DND-41 (cell line): ENCODE measurements around the gene CRTC3.

Source experiments
- ATAC-seq: fragments of 200-7000 bp; cut with Tn5 transposase; 3 replicates; pipeline ENCODE4 v1.9.1; 2021; ENCODE audit warnings: low read depth; ENCODE audit not compliant: insufficient read depth
- DNase-seq: peaks from one replicate; pipeline ENCODE4 v3.0.0-alpha.2; 2020
- H2AFZ ChIP-seq: 2 replicates; pipeline ENCODE4 v1.6.0; 2012; ENCODE audit warnings: low read depth, low read length
- H3K27ac ChIP-seq: 2 replicates; pipeline ENCODE4 v1.5.1; 2012; ENCODE audit warnings: low read length, inconsistent platforms
- H3K27me3 ChIP-seq: fragments of 200-600 bp; sonication (generic); 2 replicates; pipeline ENCODE4 v1.6.0; 2012; ENCODE audit warnings: low read length, mild to moderate bottlenecking, inconsistent platforms; ENCODE audit not compliant: insufficient read depth, poor library complexity
- H3K36me3 ChIP-seq: 2 replicates; pipeline ENCODE4 v1.5.1; 2012; ENCODE audit warnings: low read length, inconsistent platforms; ENCODE audit not compliant: insufficient read depth
- H3K4me1 ChIP-seq: 2 replicates; pipeline ENCODE4 v1.5.1; 2012; ENCODE audit warnings: mild to moderate bottlenecking, low read length; ENCODE audit not compliant: insufficient read depth
- H3K4me2 ChIP-seq: 2 replicates; pipeline ENCODE4 v1.6.0; 2012; ENCODE audit warnings: mild to moderate bottlenecking, moderate library complexity, low read length, inconsistent platforms; ENCODE audit not compliant: insufficient read depth
- H3K4me3 ChIP-seq, 2 experiments: fragments of 200-600 bp in 1 of 2; shearing (Covaris generic) in 1 of 2; 2 replicates each; pipeline ENCODE4 v1.5.1; 2012 to 2016; ENCODE audit warnings: inconsistent platforms in 2 of 2, low read length in 2 of 2, mild to moderate bottlenecking in 2 of 2, low read depth in 1 of 2, moderate library complexity in 1 of 2
- H3K79me2 ChIP-seq: 2 replicates; pipeline ENCODE4 v1.6.0; 2012; ENCODE audit warnings: low read length, inconsistent platforms; ENCODE audit not compliant: insufficient read depth
- H3K9ac ChIP-seq: 2 replicates; pipeline ENCODE4 v1.6.0; 2012; ENCODE audit warnings: low read depth, mild to moderate bottlenecking, inconsistent platforms, low read length, moderate library complexity
- H3K9me3 ChIP-seq: 2 replicates; pipeline ENCODE4 v1.5.1; 2012; ENCODE audit warnings: low read length, moderate library complexity, mild to moderate bottlenecking, inconsistent platforms; ENCODE audit not compliant: insufficient read depth, severe bottlenecking
- H4K20me1 ChIP-seq: 2 replicates; pipeline ENCODE4 v1.6.0; 2012; ENCODE audit warnings: low read length; ENCODE audit not compliant: insufficient read depth
- EZH2 ChIP-seq: IDR thresholded peaks from 3 replicates; pipeline ENCODE4 v1.6.1; 2012; ENCODE audit warnings: borderline replicate concordance, low read depth, mild to moderate bottlenecking, moderate library complexity, low read length, inconsistent platforms; ENCODE audit not compliant: severe bottlenecking
- TF ChIP-seq, protein P1 (sequence below): IDR thresholded peaks from 2 replicates; pipeline ENCODE4 v1.5.1; 2012; ENCODE audit warnings: borderline replicate concordance, low read length, moderate library complexity, mild to moderate bottlenecking; ENCODE audit not compliant: poor library complexity, severe bottlenecking; ENCODE audit errors: extremely low read depth

CRTC3 gene

DNA sequence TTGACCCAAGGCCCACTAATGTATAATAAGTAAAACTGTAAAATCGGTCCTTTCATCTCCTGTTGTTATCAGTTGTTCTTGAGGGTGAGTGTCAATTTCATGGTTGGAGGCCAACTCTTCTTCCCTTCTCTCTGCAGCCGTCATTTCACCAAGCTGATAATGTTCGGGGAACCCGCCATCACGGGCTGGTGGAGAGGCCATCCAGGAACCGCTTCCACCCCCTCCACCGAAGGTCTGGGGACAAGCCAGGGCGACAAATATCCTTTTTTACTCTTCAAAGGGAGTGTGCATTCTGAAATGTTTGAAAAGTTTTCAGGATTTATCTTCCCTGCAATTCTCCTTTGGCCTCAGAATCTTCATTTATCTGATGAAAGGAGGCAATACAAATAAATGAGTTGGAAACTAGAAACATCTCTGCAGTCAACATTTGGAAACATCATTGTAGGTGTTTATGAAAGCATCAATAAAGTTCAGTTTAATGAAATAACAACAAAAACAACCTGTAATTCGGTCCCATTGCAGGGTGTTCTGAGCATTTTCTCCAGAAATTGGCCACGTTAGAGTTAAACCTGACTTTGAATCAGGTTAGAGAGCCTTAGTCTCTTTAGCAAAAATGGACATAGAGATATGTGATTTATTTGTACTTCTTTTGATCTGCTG lies 63.9 kb downstream of the CRTC3 start:
- Histone ChIP-seq H3K27me3 (no peaks in the 10 kb centered on the region), H3K9me3 (no peaks in the 10 kb centered on the region), H3K27ac (peak overlapping the region; percentile 84), H3K4me1 (peaks cover 36% of the 10 kb centered on the region), H3K4me2 (peak overlapping the region; percentile 69), H3K36me3 (peaks cover 5% of the 10 kb centered on the region; the same call in 1 of the 2 replicates), H3K9ac (peak overlapping the region; percentile 50), H3K79me2 (peaks cover 3% of the 10 kb centered on the region; the same call in 1 of the 2 replicates), H2AFZ (0 out of 2 replicates have a peak overlapping the region, but pooled peaks have one; percentile 76), H4K20me1 (no peaks in the 10 kb centered on the region), H3K4me3 (no peak overlapping the region)
- ATAC-seq (no peak), DNase-seq (no peak)
- TF ChIP-seq EZH2 = no peak
- TF ChIP-seq, protein P1, sequence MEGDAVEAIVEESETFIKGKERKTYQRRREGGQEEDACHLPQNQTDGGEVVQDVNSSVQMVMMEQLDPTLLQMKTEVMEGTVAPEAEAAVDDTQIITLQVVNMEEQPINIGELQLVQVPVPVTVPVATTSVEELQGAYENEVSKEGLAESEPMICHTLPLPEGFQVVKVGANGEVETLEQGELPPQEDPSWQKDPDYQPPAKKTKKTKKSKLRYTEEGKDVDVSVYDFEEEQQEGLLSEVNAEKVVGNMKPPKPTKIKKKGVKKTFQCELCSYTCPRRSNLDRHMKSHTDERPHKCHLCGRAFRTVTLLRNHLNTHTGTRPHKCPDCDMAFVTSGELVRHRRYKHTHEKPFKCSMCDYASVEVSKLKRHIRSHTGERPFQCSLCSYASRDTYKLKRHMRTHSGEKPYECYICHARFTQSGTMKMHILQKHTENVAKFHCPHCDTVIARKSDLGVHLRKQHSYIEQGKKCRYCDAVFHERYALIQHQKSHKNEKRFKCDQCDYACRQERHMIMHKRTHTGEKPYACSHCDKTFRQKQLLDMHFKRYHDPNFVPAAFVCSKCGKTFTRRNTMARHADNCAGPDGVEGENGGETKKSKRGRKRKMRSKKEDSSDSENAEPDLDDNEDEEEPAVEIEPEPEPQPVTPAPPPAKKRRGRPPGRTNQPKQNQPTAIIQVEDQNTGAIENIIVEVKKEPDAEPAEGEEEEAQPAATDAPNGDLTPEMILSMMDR = no peak

DNA sequence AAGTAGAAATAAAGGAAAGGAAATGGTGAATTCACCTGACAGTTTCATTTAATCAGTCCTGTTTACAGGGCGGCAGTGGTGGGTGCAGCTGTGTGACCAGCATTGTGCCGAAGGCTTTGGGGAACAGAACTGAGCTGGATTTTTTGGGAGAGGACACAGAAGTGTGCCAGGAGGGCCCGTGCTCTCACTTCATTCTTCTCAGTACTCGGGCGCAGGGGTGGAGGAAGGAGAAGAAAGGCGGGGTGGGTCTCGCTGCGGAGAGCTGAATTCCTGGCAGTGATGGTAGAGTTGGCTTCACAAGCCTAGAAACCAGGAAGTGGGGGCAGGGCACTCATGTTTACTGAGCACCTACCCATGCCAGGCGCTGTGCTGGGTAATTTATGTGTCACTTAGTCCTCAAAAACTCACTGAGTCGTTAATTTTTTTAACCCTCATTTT lies 64.6 kb downstream of the CRTC3 start:
- DNase-seq (peak; percentile 83), ATAC-seq (peak; percentile 95)
- H3K9me3 ChIP-seq = no peaks in the 10 kb centered on the region
- peak overlapping the region; percentile 76 for H2AFZ ChIP-seq
- peaks cover 36% of the 10 kb centered on the region for H3K4me1 ChIP-seq
- H3K79me2 ChIP-seq = peaks cover 2% of the 10 kb centered on the region; the same call in 1 of the 2 replicates
- H3K27ac ChIP-seq = peak overlapping the region; percentile 84
- peak overlapping the region; percentile 69 for H3K4me2 ChIP-seq
- peak overlapping the region in 1 of 2 experiments; percentile 42; a peak in 2 of 4 replicates for H3K4me3 ChIP-seq
- peak overlapping the region; percentile 50 for H3K9ac ChIP-seq
- TF ChIP-seq, protein P1 = no peak
- no peaks in the 10 kb centered on the region for H4K20me1 ChIP-seq
- no peaks in the 10 kb centered on the region for H3K27me3 ChIP-seq
- peaks cover 5% of the 10 kb centered on the region; the same call in 1 of the 2 replicates for H3K36me3 ChIP-seq

DNA sequence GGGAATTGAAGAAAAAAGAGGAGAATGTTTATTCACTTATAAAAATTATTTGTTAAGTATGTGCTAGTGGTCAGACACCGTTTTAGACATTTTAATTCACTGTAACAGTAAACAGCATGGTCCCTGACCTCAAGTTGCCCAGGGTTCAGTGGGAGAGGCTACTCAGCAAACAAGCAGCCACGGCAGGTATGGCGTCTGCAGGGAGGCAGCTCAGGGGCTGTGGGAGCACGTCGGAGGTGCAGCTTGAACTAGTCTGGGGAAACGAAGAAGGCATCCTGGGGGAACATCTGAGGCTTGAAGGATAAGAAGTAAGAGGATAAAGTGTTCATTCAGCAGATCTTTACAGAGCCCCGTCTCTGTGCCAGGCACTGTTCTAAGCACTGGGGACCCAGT lies 66.0 kb downstream of the CRTC3 start:
- Histone ChIP-seq H3K27me3 (no peaks in the 10 kb centered on the region), H3K27ac (no peak overlapping the region), H3K4me2 (no peak overlapping the region), H3K9me3 (no peaks in the 10 kb centered on the region), H4K20me1 (no peaks in the 10 kb centered on the region), H3K36me3 (peaks cover 9% of the 10 kb centered on the region; the same call in 1 of the 2 replicates), H3K4me1 (peaks cover 36% of the 10 kb centered on the region), H3K79me2 (no peaks in the 10 kb centered on the region), H3K9ac (no peak overlapping the region), H2AFZ (no peak overlapping the region), H3K4me3 (no peak overlapping the region)
- DNase-seq (no peak), ATAC-seq (no peak)
- TF ChIP-seq, protein P1 = no peak
- TF ChIP-seq EZH2 = no peak
